HepG2 (cell line): ENCODE measurements around the gene C20orf144. TPM values are rescaled to one million over a fixed set of nuclear protein-coding genes. Genes with fewer than 3 reads are reported as not detected.
A peak's percentile ranks its signal among the peaks of the same experiment; 100 is the strongest.

Experiments used
- EP300 ChIP-seq, 3 experiments: sonication (generic) in 1 of 3; formaldehyde crosslinking in 1 of 3; IDR thresholded peaks; 2 replicates each; pipeline versions ENCODE4 v1.5.1 to v1.6.1; 2011 to 2020; ENCODE audit warnings: low read depth in 2 of 3, low read length in 2 of 3, borderline replicate concordance in 1 of 3, improper control_type of control experiment in 1 of 3, mild to moderate bottlenecking in 1 of 3, missing genetic modification reagents in 1 of 3, moderate library complexity in 1 of 3
- FIP1L1 ChIP-seq: fragments of 200-400 bp; formaldehyde crosslinking; IDR thresholded peaks from 2 replicates; pipeline ENCODE4 v1.6.1; 2018; ENCODE audit warnings: low read depth, mild to moderate bottlenecking, low read length, moderate library complexity, borderline replicate concordance; ENCODE audit not compliant: insufficient read depth
- GABPA ChIP-seq, 2 experiments: IDR thresholded peaks; 2 replicates each; pipeline ENCODE4 v1.6.1; 2011 to 2016; ENCODE audit warnings: low read depth in 2 of 2, low read length in 1 of 2, missing biosample characterization in 1 of 2, missing genetic modification characterization in 1 of 2
- IRX3 ChIP-seq: sonication (generic); formaldehyde crosslinking; IDR thresholded peaks from 2 replicates; pipeline ENCODE4 v1.8.1; 2023; ENCODE audit warnings: mild to moderate bottlenecking, low read depth, missing genetic modification reagents, borderline replicate concordance
- KDM6A ChIP-seq: IDR thresholded peaks from 2 replicates; pipeline ENCODE4 v1.6.1; 2016; ENCODE audit warnings: low read depth
- MAZ ChIP-seq, 2 experiments: sonication (generic) in 1 of 2; formaldehyde crosslinking in 1 of 2; IDR thresholded peaks; 2 replicates each; pipeline versions ENCODE4 v1.5.0 to v1.6.1; 2012 to 2020; ENCODE audit warnings: low read depth in 2 of 2, mild to moderate bottlenecking in 2 of 2, borderline replicate concordance in 1 of 2, improper control_type of control experiment in 1 of 2, low read length in 1 of 2, missing genetic modification reagents in 1 of 2, moderate library complexity in 1 of 2
- MXI1 ChIP-seq: IDR thresholded peaks from 3 replicates; pipeline ENCODE4 v1.6.1; 2012; ENCODE audit warnings: low read depth, low read length, inconsistent platforms, borderline replicate concordance
- NCOR1 ChIP-seq: fragments of 200-600 bp; sonication (generic); IDR thresholded peaks from 2 replicates; pipeline ENCODE4 v1.7.0; 2017; ENCODE audit warnings: antibody characterized with exemption, low read length, borderline replicate concordance
- NFYB ChIP-seq: sonication (generic); formaldehyde crosslinking; IDR thresholded peaks from 2 replicates; pipeline ENCODE4 v1.4.0; 2020; ENCODE audit warnings: missing genetic modification reagents
- PRMT3 ChIP-seq: sonication (generic); formaldehyde crosslinking; IDR thresholded peaks from 2 replicates; pipeline ENCODE4 v1.8.1; 2022; ENCODE audit warnings: low read depth, mild to moderate bottlenecking, moderate library complexity, missing genetic modification reagents, borderline replicate concordance
- STAT5B ChIP-seq: sonication (generic); formaldehyde crosslinking; IDR thresholded peaks from 2 replicates; pipeline ENCODE4 v1.4.0; 2020; ENCODE audit warnings: missing genetic modification reagents
- ZNF382 ChIP-seq: sonication (generic); formaldehyde crosslinking; IDR thresholded peaks from 2 replicates; pipeline ENCODE4 v1.5.0; 2020; ENCODE audit warnings: missing genetic modification reagents, mild to moderate bottlenecking, borderline replicate concordance
- ZNF431 ChIP-seq: sonication (generic); formaldehyde crosslinking; IDR thresholded peaks from 2 replicates; pipeline ENCODE4 v1.9.0; 2022; ENCODE audit warnings: missing genetic modification reagents, low read depth, mild to moderate bottlenecking, borderline replicate concordance
- ZNF616 ChIP-seq: sonication (generic); formaldehyde crosslinking; IDR thresholded peaks from 2 replicates; pipeline ENCODE4 v1.5.0; 2020; ENCODE audit warnings: low read depth, mild to moderate bottlenecking, missing genetic modification reagents
- ZNF878 ChIP-seq: sonication (generic); formaldehyde crosslinking; IDR thresholded peaks from 2 replicates; pipeline ENCODE4 v1.8.1; 2023; ENCODE audit warnings: mild to moderate bottlenecking, missing genetic modification reagents, moderate library complexity
- polyA plus RNA-seq, 8 experiments: library from polyadenylated mRNA; depleted of rRNA in 3 of 8; stranded (reverse) in 7 of 8; unstranded in 1 of 8; fragments of >200 nt; fragmentation: Illumina TruSeq in 4 of 8; extraction: Trizol in 4 of 8; gene quantifications; 2 replicates each; pipeline versions ENCODE4 v1.2.1 to v1.2.3, GENCODE V29; 2011 to 2016; ENCODE audit warnings: low read depth in 4 of 8, missing spikeins in 1 of 8, mixed read lengths in 1 of 8; ENCODE audit not compliant: insufficient read depth in 1 of 8
- total RNA-seq, 5 experiments: library from RNA; depleted of rRNA; stranded (reverse); fragments of >200 nt; fragmentation: Illumina TruSeq; extraction: Trizol; gene quantifications; 2 replicates each; pipeline ENCODE4 v1.2.3, GENCODE V29; 2016; ENCODE audit warnings: low read depth in 1 of 5
- TF ChIP-seq, protein P1 (sequence below): sonication (generic); formaldehyde crosslinking; IDR thresholded peaks from 2 replicates; pipeline ENCODE4 v1.4.0; 2020; ENCODE audit warnings: low read depth, mild to moderate bottlenecking, missing genetic modification reagents
- TF ChIP-seq, protein P2 (sequence below): sonication (generic); formaldehyde crosslinking; IDR thresholded peaks from 2 replicates; pipeline ENCODE4 v1.5.0; 2020; ENCODE audit warnings: missing genetic modification reagents
- TF ChIP-seq, protein P3 (sequence below): sonication (generic); formaldehyde crosslinking; IDR thresholded peaks from 2 replicates; pipeline ENCODE4 v1.4.0; 2020; ENCODE audit warnings: mild to moderate bottlenecking, missing genetic modification reagents
- TF ChIP-seq, protein P4 (sequence below): sonication (generic); formaldehyde crosslinking; IDR thresholded peaks from 2 replicates; pipeline ENCODE4 v1.4.0; 2020; ENCODE audit warnings: missing genetic modification reagents, borderline replicate concordance

C20orf144 gene
- total and polyA plus RNA-seq, 2 of the 13 experiments (the other 11 are each of a cell fraction or from before 2014, with no cell fraction given): 0.09 to 0.16 TPM

DNA sequence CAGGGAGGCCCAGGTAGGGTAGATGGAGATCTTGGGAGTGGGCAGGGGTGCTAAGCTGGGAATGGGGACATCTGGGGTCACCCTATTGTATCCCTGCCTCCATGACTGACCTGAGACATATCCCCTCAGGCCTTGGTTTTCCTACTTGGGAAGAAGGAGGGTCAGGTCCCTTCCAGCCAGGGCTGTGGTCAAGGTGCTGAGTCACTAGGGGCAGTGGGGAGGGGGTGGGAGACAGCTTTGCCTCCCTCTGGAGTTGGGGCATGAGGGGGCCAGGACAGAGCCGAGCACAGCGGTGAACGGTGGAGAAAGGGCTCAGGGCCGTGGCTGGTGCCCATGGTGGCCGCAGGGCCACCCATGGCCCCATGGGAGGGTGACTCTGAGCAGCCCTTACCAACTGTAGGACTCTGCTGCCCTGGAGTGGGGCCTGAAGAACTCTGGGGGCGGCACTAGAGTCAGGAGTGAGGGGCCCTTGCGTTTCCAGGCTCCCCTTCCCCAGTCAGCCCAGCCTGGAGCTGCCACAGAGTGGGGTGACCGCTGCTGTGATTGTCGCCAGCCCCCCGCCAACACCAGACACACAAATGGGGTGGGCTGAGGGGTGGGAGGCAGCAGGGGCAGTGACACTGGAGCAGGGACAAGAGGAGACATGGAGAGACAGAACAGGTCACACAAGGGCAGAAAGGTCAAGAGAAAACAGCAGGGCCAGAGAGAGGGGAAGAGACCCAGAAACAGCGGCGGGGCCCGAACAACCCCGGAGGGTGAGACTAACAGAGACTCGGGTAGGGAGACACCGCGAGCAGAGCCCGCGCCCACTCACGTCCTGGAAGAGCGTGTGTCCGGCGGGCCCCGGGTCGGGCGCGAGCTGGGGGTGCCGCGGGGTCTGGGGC lies 11.5 kb downstream of the C20orf144 start (continued):
- TF ChIP-seq IRX3 (CRISPR knock-in tag) (no peak), NFYB (0 out of 2 replicates have a peak, but pooled peaks have one; percentile 8), ZNF616 (0 out of 2 replicates have a peak, but pooled peaks have one; percentile 51), PRMT3 (CRISPR knock-in tag) (no peak), MXI1 (no peak), NCOR1 (no peak), FIP1L1 (no peak), GABPA (IDR thresholded peaks at IDR 0.05; ENCODE audit: low read depth, low read length) (no peak), GABPA (CRISPR knock-in tag; IDR thresholded peaks at IDR 0.05; ENCODE audit: low read depth) (no peak), ZNF382 (no peak), STAT5B (CRISPR knock-in tag) (no peak; the same call in 1 of the 2 replicates), MAZ (IDR thresholded peaks at IDR 0.05; ENCODE audit: borderline replicate concordance, low read depth, low read length) (no peak), MAZ (CRISPR knock-in tag; IDR thresholded peaks at IDR 0.05; ENCODE audit: low read depth) (no peak), ZNF431 (CRISPR knock-in tag) (no peak), EP300 (IDR thresholded peaks at IDR 0.05; ENCODE audit: low read depth in 2 of 2, low read length in 2 of 2) (0 out of 4 replicates have a peak, but pooled peaks of 1 of the 2 experiments have one; percentile 42), EP300 (CRISPR knock-in tag; IDR thresholded peaks at IDR 0.05; ENCODE audit: borderline replicate concordance) (no peak), KDM6A (CRISPR knock-in tag) (no peak), ZNF878 (no peak)
- TF ChIP-seq, protein P1, sequence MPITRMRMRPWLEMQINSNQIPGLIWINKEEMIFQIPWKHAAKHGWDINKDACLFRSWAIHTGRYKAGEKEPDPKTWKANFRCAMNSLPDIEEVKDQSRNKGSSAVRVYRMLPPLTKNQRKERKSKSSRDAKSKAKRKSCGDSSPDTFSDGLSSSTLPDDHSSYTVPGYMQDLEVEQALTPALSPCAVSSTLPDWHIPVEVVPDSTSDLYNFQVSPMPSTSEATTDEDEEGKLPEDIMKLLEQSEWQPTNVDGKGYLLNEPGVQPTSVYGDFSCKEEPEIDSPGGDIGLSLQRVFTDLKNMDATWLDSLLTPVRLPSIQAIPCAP (CRISPR knock-in tag): no peak
- TF ChIP-seq, protein P2, sequence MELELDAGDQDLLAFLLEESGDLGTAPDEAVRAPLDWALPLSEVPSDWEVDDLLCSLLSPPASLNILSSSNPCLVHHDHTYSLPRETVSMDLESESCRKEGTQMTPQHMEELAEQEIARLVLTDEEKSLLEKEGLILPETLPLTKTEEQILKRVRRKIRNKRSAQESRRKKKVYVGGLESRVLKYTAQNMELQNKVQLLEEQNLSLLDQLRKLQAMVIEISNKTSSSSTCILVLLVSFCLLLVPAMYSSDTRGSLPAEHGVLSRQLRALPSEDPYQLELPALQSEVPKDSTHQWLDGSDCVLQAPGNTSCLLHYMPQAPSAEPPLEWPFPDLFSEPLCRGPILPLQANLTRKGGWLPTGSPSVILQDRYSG (CRISPR knock-in tag): no peak
- TF ChIP-seq, protein P3, sequence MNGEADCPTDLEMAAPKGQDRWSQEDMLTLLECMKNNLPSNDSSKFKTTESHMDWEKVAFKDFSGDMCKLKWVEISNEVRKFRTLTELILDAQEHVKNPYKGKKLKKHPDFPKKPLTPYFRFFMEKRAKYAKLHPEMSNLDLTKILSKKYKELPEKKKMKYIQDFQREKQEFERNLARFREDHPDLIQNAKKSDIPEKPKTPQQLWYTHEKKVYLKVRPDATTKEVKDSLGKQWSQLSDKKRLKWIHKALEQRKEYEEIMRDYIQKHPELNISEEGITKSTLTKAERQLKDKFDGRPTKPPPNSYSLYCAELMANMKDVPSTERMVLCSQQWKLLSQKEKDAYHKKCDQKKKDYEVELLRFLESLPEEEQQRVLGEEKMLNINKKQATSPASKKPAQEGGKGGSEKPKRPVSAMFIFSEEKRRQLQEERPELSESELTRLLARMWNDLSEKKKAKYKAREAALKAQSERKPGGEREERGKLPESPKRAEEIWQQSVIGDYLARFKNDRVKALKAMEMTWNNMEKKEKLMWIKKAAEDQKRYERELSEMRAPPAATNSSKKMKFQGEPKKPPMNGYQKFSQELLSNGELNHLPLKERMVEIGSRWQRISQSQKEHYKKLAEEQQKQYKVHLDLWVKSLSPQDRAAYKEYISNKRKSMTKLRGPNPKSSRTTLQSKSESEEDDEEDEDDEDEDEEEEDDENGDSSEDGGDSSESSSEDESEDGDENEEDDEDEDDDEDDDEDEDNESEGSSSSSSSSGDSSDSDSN (CRISPR knock-in tag): no peak
- TF ChIP-seq, protein P4, sequence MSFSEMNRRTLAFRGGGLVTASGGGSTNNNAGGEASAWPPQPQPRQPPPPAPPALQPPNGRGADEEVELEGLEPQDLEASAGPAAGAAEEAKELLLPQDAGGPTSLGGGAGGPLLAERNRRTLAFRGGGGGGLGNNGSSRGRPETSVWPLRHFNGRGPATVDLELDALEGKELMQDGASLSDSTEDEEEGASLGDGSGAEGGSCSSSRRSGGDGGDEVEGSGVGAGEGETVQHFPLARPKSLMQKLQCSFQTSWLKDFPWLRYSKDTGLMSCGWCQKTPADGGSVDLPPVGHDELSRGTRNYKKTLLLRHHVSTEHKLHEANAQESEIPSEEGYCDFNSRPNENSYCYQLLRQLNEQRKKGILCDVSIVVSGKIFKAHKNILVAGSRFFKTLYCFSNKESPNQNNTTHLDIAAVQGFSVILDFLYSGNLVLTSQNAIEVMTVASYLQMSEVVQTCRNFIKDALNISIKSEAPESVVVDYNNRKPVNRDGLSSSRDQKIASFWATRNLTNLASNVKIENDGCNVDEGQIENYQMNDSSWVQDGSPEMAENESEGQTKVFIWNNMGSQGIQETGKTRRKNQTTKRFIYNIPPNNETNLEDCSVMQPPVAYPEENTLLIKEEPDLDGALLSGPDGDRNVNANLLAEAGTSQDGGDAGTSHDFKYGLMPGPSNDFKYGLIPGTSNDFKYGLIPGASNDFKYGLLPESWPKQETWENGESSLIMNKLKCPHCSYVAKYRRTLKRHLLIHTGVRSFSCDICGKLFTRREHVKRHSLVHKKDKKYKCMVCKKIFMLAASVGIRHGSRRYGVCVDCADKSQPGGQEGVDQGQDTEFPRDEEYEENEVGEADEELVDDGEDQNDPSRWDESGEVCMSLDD (CRISPR knock-in tag): no peak
